Measurements from ENCODE around the gene MIGA1. TPM values are rescaled to one million over a fixed set of nuclear protein-coding genes. Genes with fewer than 3 reads are reported as not detected.

Gene MIGA1
- total RNA-seq, 1 experiment from 2014 or later = 14.4 TPM

GRCh38 chr1:77841574-77841973 is 62.1 kb downstream of the MIGA1 start:
- no peak overlapping the region for H3K27ac ChIP-seq (ENCODE audit: low read length)

DNA sequence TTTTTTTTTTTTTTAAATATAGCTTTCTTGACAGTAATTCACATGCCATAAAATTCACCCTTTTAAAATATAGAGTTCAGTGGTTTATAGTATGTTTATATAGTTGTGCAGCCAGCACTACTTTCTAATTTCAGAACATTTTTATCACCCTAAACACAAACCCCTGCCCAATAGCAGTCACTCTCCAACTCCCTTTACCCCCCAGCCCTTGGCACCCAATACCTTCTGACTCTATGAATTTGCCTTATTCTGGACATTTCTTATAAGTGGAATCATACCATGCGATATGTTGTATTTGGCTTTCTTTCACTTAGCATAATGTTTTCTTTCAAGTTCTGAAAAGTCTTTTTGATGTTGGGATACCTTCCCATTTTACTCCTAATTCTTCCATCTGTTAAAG is 66.5 kb downstream of the MIGA1 start:
- CTCF ChIA-PET = no interaction called here
- in situ Hi-C loops (cut with HindIII; ENCODE audit: low pct_unique_long_range_greater_than_20kb, low sequenced_read_pairs) (no loop called here), intact Hi-C loops (cut with micrococcal nuclease; ENCODE audit: unreplicated experiment) (no loop called here)
- H3K36me3 ChIP-seq (ENCODE audit: control insufficient read depth, insufficient read depth, low read length) = peaks cover 8% of the 10 kb centered on the region
- H3K27ac ChIP-seq (ENCODE audit: low read length) = no peak overlapping the region
- no peak overlapping the region for H3K4me3 ChIP-seq (ENCODE audit: low read depth in 2 of 2, low read length in 2 of 2)
- no peak for DNase-seq (ENCODE audit: low read depth, low spot score)
- POLR2A ChIA-PET = no interaction called here
- TF ChIP-seq, protein P1, sequence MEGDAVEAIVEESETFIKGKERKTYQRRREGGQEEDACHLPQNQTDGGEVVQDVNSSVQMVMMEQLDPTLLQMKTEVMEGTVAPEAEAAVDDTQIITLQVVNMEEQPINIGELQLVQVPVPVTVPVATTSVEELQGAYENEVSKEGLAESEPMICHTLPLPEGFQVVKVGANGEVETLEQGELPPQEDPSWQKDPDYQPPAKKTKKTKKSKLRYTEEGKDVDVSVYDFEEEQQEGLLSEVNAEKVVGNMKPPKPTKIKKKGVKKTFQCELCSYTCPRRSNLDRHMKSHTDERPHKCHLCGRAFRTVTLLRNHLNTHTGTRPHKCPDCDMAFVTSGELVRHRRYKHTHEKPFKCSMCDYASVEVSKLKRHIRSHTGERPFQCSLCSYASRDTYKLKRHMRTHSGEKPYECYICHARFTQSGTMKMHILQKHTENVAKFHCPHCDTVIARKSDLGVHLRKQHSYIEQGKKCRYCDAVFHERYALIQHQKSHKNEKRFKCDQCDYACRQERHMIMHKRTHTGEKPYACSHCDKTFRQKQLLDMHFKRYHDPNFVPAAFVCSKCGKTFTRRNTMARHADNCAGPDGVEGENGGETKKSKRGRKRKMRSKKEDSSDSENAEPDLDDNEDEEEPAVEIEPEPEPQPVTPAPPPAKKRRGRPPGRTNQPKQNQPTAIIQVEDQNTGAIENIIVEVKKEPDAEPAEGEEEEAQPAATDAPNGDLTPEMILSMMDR (IDR thresholded peaks at IDR 0.05) = no peak
- TF ChIP-seq TCF7L2 (IDR thresholded peaks at IDR 0.05; ENCODE audit: low read depth, low read length) (no peak), SIN3A (IDR thresholded peaks at IDR 0.05; ENCODE audit: borderline replicate concordance, insufficient read depth, low read depth, low read length) (no peak), POLR2AphosphoS5 (IDR thresholded peaks at IDR 0.05; ENCODE audit: low read depth, low read length) (no peak)
- TF ChIP-seq, protein P2, sequence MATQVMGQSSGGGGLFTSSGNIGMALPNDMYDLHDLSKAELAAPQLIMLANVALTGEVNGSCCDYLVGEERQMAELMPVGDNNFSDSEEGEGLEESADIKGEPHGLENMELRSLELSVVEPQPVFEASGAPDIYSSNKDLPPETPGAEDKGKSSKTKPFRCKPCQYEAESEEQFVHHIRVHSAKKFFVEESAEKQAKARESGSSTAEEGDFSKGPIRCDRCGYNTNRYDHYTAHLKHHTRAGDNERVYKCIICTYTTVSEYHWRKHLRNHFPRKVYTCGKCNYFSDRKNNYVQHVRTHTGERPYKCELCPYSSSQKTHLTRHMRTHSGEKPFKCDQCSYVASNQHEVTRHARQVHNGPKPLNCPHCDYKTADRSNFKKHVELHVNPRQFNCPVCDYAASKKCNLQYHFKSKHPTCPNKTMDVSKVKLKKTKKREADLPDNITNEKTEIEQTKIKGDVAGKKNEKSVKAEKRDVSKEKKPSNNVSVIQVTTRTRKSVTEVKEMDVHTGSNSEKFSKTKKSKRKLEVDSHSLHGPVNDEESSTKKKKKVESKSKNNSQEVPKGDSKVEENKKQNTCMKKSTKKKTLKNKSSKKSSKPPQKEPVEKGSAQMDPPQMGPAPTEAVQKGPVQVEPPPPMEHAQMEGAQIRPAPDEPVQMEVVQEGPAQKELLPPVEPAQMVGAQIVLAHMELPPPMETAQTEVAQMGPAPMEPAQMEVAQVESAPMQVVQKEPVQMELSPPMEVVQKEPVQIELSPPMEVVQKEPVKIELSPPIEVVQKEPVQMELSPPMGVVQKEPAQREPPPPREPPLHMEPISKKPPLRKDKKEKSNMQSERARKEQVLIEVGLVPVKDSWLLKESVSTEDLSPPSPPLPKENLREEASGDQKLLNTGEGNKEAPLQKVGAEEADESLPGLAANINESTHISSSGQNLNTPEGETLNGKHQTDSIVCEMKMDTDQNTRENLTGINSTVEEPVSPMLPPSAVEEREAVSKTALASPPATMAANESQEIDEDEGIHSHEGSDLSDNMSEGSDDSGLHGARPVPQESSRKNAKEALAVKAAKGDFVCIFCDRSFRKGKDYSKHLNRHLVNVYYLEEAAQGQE (IDR thresholded peaks at IDR 0.05; ENCODE audit: insufficient read depth in 1 of 2, low read depth in 2 of 2, low read length in 1 of 2) = no peak
- ATAC-seq = no peak
- H3K27me3 ChIP-seq (ENCODE audit: control insufficient read depth, insufficient read depth, low read length) = no peaks in the 10 kb centered on the region
- no TSS peak for BruUV-seq (replicated peaks)
- H3K4me1 ChIP-seq (ENCODE audit: control insufficient read depth, insufficient read depth, low read length) = no peaks in the 10 kb centered on the region
- no peaks in the 10 kb centered on the region for H3K9me3 ChIP-seq (ENCODE audit: control insufficient read depth, insufficient read depth, low read depth, low read length)

More at GRCh38 chr1:77841574-77841973, 62.1 kb downstream of the MIGA1 start:
- ChIA-PET POLR2A (interaction anchor here (0.6 kb wide), 2 partner anchors 94 to 340 kb away, joined by 4 to 5 read pairs; no protein-coding TSS in a partner anchor), CTCF (no interaction called here)
- no peaks in the 10 kb centered on the region for H3K9me3 ChIP-seq (ENCODE audit: control insufficient read depth, insufficient read depth, low read depth, low read length)
- intact Hi-C loops (cut with micrococcal nuclease; ENCODE audit: unreplicated experiment) (no loop called here), in situ Hi-C loops (cut with HindIII; ENCODE audit: low pct_unique_long_range_greater_than_20kb, low sequenced_read_pairs) (no loop called here)
- H3K27me3 ChIP-seq (ENCODE audit: control insufficient read depth, insufficient read depth, low read length) = no peaks in the 10 kb centered on the region
- DNase-seq (ENCODE audit: low read depth, low spot score) (no peak), ATAC-seq (no peak)
- H3K4me3 ChIP-seq (ENCODE audit: low read depth in 2 of 2, low read length in 2 of 2) = no peak overlapping the region
- no peak for TF ChIP-seq POLR2AphosphoS5 (IDR thresholded peaks at IDR 0.05; ENCODE audit: low read depth, low read length)
- no peak for TF ChIP-seq TCF7L2 (IDR thresholded peaks at IDR 0.05; ENCODE audit: low read depth, low read length)
- TF ChIP-seq, protein P1 (IDR thresholded peaks at IDR 0.05) = no peak
- no peak for TF ChIP-seq SIN3A (IDR thresholded peaks at IDR 0.05; ENCODE audit: borderline replicate concordance, insufficient read depth, low read depth, low read length)
- TF ChIP-seq, protein P2 (IDR thresholded peaks at IDR 0.05; ENCODE audit: insufficient read depth in 1 of 2, low read depth in 2 of 2, low read length in 1 of 2) = no peak
- no TSS peak for BruUV-seq (replicated peaks)
- no peaks in the 10 kb centered on the region for H3K4me1 ChIP-seq (ENCODE audit: control insufficient read depth, insufficient read depth, low read length)
- peaks cover 8% of the 10 kb centered on the region for H3K36me3 ChIP-seq (ENCODE audit: control insufficient read depth, insufficient read depth, low read length)

All from Panc1 (cell line).